Uterus (tissue), 4 donors: ENCODE data around the gene APOLD1. TPM values are rescaled to one million over a fixed set of nuclear protein-coding genes. Genes with fewer than 3 reads are reported as not detected.

Experiments used
- DNase-seq, 2 donors: peaks; one replicate each; pipeline ENCODE4 v3.0.0-alpha.2; 2019 to 2020
- H3K27ac ChIP-seq, 2 donors: fragments of 200-600 bp; sonication (generic); 1 replicate in 1 of 2; 2 replicates in 1 of 2; pipeline ENCODE4 v1.5.1; 2016 to 2018
- H3K27me3 ChIP-seq, 2 donors: fragments of 200-600 bp; sonication (generic); one replicate each; pipeline ENCODE4 v1.5.1; 2018 to 2019; ENCODE audit warnings: control low read depth in 1 of 2
- H3K36me3 ChIP-seq, 2 donors: fragments of 200-600 bp; sonication (generic); one replicate each; pipeline ENCODE4 v1.5.1; 2019; ENCODE audit warnings: control low read depth in 1 of 2
- H3K4me1 ChIP-seq, 2 donors: fragments of 200-600 bp; sonication (generic); one replicate each; pipeline ENCODE4 v1.5.1; 2018 to 2019; ENCODE audit warnings: control low read depth in 1 of 2
- H3K4me3 ChIP-seq, 2 donors: fragments of 200-600 bp; sonication (generic); 1 replicate in 1 of 2; 2 replicates in 1 of 2; pipeline ENCODE4 v1.5.1; 2018 to 2019; ENCODE audit warnings: mild to moderate bottlenecking in 1 of 2
- H3K9me3 ChIP-seq, 2 donors: fragments of 200-600 bp; sonication (generic); one replicate each; pipeline ENCODE4 v1.5.1; 2019; ENCODE audit warnings: control low read depth in 1 of 2
- CTCF ChIP-seq, 4 experiments: fragments of 200-600 bp in 2 of 4; fragments of 450-650 bp in 2 of 4; sonication (generic) in 2 of 4; IDR thresholded peaks; one replicate each; pipeline ENCODE4 v1.5.1; 2016 to 2019; ENCODE audit warnings: antibody characterized with exemption in 4 of 4, mild to moderate bottlenecking in 2 of 4, moderate library complexity in 1 of 4
- POLR2A ChIP-seq, 2 donors: fragments of 450-650 bp; IDR thresholded peaks; one replicate each; pipeline ENCODE4 v1.6.1; 2016; ENCODE audit warnings: antibody characterized with exemption in 2 of 2, mild to moderate bottlenecking in 1 of 2, moderate library complexity in 1 of 2
- intact Hi-C: fragments of 100-400 bp; cut with DNase I; formaldehyde crosslinking; loops from one replicate; pipeline ENCODE4 v1.15.1; 2023; ENCODE audit warnings: low total_unique reads
- total RNA-seq, 4 donors: library from RNA; depleted of rRNA in 3 of 4; stranded (reverse); fragments of >200 nt in 3 of 4; gene quantifications; one replicate each; pipeline versions ENCODE4 v1.1.0 to v1.2.4, GENCODE V29; 2014 to 2023
- donor health status: DM: yes; HTN: yes; CAD: no.

The APOLD1 gene
- total RNA-seq, 4 donors from 2014 or later: 25.0 to 88.8 (median 57.9) TPM

- DNase-seq: no peak
- Histone ChIP-seq H3K4me3 (no peak overlapping the region), H3K4me1 (peaks cover 0 to 7% of the 10 kb centered on the region in 2 donors), H3K36me3 (no peaks in the 10 kb centered on the region), H3K9me3 (no peaks in the 10 kb centered on the region), H3K27me3 (no peaks in the 10 kb centered on the region), H3K27ac (peak overlapping the region in 1 of 2 donors; percentile 48)
- intact Hi-C loops: no loop called here
- TF ChIP-seq CTCF (IDR thresholded peaks at IDR 0.05) (no peak), POLR2A (IDR thresholded peaks at IDR 0.05) (no peak)
These were observed 5.5 kb downstream of the APOLD1 start for GRCh38 chr12:12790956-12791355.

GRCh38 chr12:12791756-12792369 is 6.4 kb downstream of the APOLD1 start:
- H3K4me3 ChIP-seq: peak overlapping the region in 1 of 2 donors; percentile 16
- H3K27ac ChIP-seq: peak overlapping the region; percentile 48 to 57
- no peaks in the 10 kb centered on the region for H3K27me3 ChIP-seq
- peak in 1 of 2 donors; percentile 35 for DNase-seq
- peaks cover 0 to 7% of the 10 kb centered on the region in 2 donors for H3K4me1 ChIP-seq
- TF ChIP-seq CTCF (IDR thresholded peaks at IDR 0.05): no peak
- TF ChIP-seq POLR2A (IDR thresholded peaks at IDR 0.05): no peak
- intact Hi-C loops: no loop called here
- no peaks in the 10 kb centered on the region for H3K9me3 ChIP-seq
- no peaks in the 10 kb centered on the region for H3K36me3 ChIP-seq

DNA sequence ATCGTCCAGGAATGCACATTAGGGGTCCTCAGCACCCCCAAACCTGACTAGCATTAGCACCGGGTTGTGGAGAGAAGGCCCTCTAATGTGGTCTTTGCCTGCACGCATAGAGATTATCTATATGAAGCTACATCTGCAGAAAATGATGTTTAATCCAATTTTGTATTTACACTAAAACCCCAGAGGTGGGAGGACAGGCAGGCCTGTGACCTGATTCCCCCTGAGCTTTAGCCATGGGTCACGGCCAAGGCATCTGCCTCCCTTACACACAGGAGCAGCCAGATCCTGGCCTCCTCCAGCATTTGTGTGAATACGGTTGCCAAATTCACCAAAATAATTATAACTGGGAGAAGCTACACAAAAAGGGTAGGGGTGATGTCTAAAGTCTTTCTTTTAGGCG is 7.0 kb downstream of the APOLD1 start:
- Histone ChIP-seq H3K4me3 (no peak overlapping the region), H3K27ac (peak overlapping the region; percentile 48 to 57), H3K4me1 (peaks cover 0 to 7% of the 10 kb centered on the region in 2 donors), H3K9me3 (no peaks in the 10 kb centered on the region), H3K27me3 (no peaks in the 10 kb centered on the region), H3K36me3 (no peaks in the 10 kb centered on the region)
- TF ChIP-seq CTCF (IDR thresholded peaks at IDR 0.05) (no peak), POLR2A (IDR thresholded peaks at IDR 0.05) (no peak)
- peak in 1 of 2 donors; percentile 35 for DNase-seq
- intact Hi-C loops: no loop called here

GRCh38 chr12:12794686-12795085 is 9.2 kb downstream of the APOLD1 start:
- H3K4me3 ChIP-seq: no peak overlapping the region
- intact Hi-C loops: no loop called here
- DNase-seq: no peak
- TF ChIP-seq POLR2A (IDR thresholded peaks at IDR 0.05): no peak
- no peak for TF ChIP-seq CTCF (IDR thresholded peaks at IDR 0.05)
- no peaks in the 10 kb centered on the region for H3K36me3 ChIP-seq
- H3K27me3 ChIP-seq: no peaks in the 10 kb centered on the region
- H3K4me1 ChIP-seq: no peaks in the 10 kb centered on the region
- H3K9me3 ChIP-seq: no peaks in the 10 kb centered on the region
- no peak overlapping the region for H3K27ac ChIP-seq

DNA sequence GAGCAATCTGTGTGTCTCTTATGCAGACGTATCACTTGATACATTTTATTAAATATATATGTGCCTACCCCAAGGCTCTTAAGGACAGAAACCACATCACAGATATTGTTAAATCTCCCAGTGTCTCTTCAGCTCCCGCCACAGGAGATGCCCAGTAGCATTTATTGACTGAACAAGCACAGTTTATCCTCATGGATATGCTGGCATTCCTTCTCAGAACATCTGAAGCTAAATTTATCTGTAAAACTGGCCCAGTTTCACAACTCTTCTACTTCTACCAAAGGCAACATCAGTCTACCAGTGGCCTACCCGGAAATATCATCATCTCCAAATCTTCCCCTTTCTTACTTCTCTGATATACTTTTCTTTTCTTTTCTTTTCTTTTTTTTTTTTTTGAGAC is 10.7 kb downstream of the APOLD1 start:
- no peaks in the 10 kb centered on the region for H3K9me3 ChIP-seq
- no peaks in the 10 kb centered on the region for H3K27me3 ChIP-seq
- H3K4me1 ChIP-seq: no peaks in the 10 kb centered on the region
- H3K4me3 ChIP-seq: no peak overlapping the region
- H3K27ac ChIP-seq: no peak overlapping the region
- no peaks in the 10 kb centered on the region for H3K36me3 ChIP-seq
- no peak for DNase-seq
- TF ChIP-seq CTCF (IDR thresholded peaks at IDR 0.05) (no peak), POLR2A (IDR thresholded peaks at IDR 0.05) (no peak)
- intact Hi-C loops: no loop called here
